ENCODE measurements around the gene CASS4. TPM values are rescaled to one million over a fixed set of nuclear protein-coding genes. Genes with fewer than 3 reads are reported as not detected.
A peak's percentile ranks its signal among the peaks of the same experiment; 100 is the strongest.

The CASS4 gene
- total RNA-seq, 1 experiment from 2014 or later, result not detected

- Mint-ChIP-seq H3K9me3 (no peaks in the 10 kb centered on the region), H3K4me1 (peaks cover 15 to 21% of the 10 kb centered on the region in 2 experiments), H3K36me3 (ENCODE audit: insufficient read depth in 1 of 3, low read depth in 3 of 3) (peaks cover 60 to 92% (median 87%) of the 10 kb centered on the region in 3 experiments), H3K27ac (0 out of 7 replicates have a peak overlapping the region, but pooled peaks of 1 of the 3 experiments have one; percentile 11), H3K4me3 (no peak overlapping the region), H3K27me3 (ENCODE audit: low read depth) (no peaks in the 10 kb centered on the region)
- no peaks in the 10 kb centered on the region for H3K4me1 ChIP-seq (ENCODE audit: insufficient read depth, low read length)
- no peaks in the 10 kb centered on the region for H3K9me3 ChIP-seq (ENCODE audit: control insufficient read depth, low read depth, low read length)
- H2BK12ac ChIP-seq (ENCODE audit: insufficient read length, low read depth, low read length), result no peak overlapping the region
- no peaks in the 10 kb centered on the region for H4K20me1 ChIP-seq (ENCODE audit: control insufficient read depth, insufficient read depth, insufficient read length)
- H3K14ac ChIP-seq (ENCODE audit: insufficient read depth, low read length), result no peak overlapping the region
- H3K4me2 ChIP-seq (ENCODE audit: insufficient read depth, insufficient read length, low read length), result no peak overlapping the region
- H3K27me3 ChIP-seq (ENCODE audit: insufficient read depth, low read length), result no peaks in the 10 kb centered on the region
- DNase-seq, result no peak
- H3K23me2 ChIP-seq (ENCODE audit: insufficient read length, low read depth, low read length, poor library complexity, severe bottlenecking), result no peaks in the 10 kb centered on the region
- no peak overlapping the region for H3K23ac ChIP-seq (ENCODE audit: insufficient read length, low read depth, low read length)
- H3K4ac ChIP-seq (ENCODE audit: low read depth, low read length), result no peak overlapping the region
- no peak overlapping the region for H3K27ac ChIP-seq (ENCODE audit: insufficient read length, low read depth, low read length)
- no peak overlapping the region for H2BK15ac ChIP-seq (ENCODE audit: low read depth, low read length)
- no peak overlapping the region for H4K91ac ChIP-seq (ENCODE audit: insufficient read length, low read depth, low read length)
- H3K79me1 ChIP-seq (ENCODE audit: insufficient read depth, low read depth, low read length, poor library complexity, severe bottlenecking), result peaks cover 29% of the 10 kb centered on the region
- H3T11ph ChIP-seq (ENCODE audit: low read length), result no peak overlapping the region
- no peak overlapping the region for H3K18ac ChIP-seq (ENCODE audit: insufficient read length, low read depth, low read length)
- peak overlapping the region; percentile 37 for H3K9ac ChIP-seq (ENCODE audit: extremely low read depth, insufficient read length, low read length)
- H2BK5ac ChIP-seq (ENCODE audit: insufficient read length, low read length), result no peak overlapping the region
- no peak overlapping the region for H4K8ac ChIP-seq (replicated peaks; ENCODE audit: insufficient read length, low read depth, low read length)
- H4K5ac ChIP-seq (ENCODE audit: insufficient read length, low read depth, low read length), result no peak overlapping the region
- no peak overlapping the region for H2BK120ac ChIP-seq (ENCODE audit: low read depth, low read length, poor library complexity, severe bottlenecking)
- no CpG with 5 or more reads among the region's 4 CpGs for WGBS (ENCODE audit: extremely low coverage, insufficient read length, low lambda C conversion rate)
- H2AFZ ChIP-seq (ENCODE audit: low read length), result no peak overlapping the region
- peaks cover 18% of the 10 kb centered on the region; the same call in 1 of the 2 replicates for H3K79me2 ChIP-seq (ENCODE audit: insufficient read depth, low read length)
- TF ChIP-seq CTCF (conservative IDR thresholded peaks at IDR 0.05), result no peak
- H3K56ac ChIP-seq (ENCODE audit: insufficient read length, low read depth, low read length), result no peak overlapping the region
- no peak overlapping the region for H2BK20ac ChIP-seq (ENCODE audit: low read depth, low read length, poor library complexity, severe bottlenecking)
- no peak overlapping the region for H2AK5ac ChIP-seq (ENCODE audit: insufficient read length, low read length)
Measured at GRCh38 chr20:56385130-56385529, 26.9 kb upstream of the CASS4 start.
